ENCODE data around the gene BMPR2.
A peak's percentile ranks its signal among the peaks of the same experiment; 100 is the strongest.
"Not testable (repeated sequence)": the region's sequence is repeated elsewhere in the genome, so short reads cannot be mapped to it uniquely, and the experiment has no call there.

The BMPR2 gene

GRCh38 chr2:202542142-202542541 is 166.0 kb downstream of the BMPR2 start:
- DNase-seq = no peak

- DNase-seq = no peak
Observed at GRCh38 chr2:202545523-202545922, 169.4 kb downstream of the BMPR2 start.

GRCh38 chr2:202545931-202546330 is 169.8 kb downstream of the BMPR2 start:
- no peak for DNase-seq

GRCh38 chr2:202546499-202547141 is 170.5 kb downstream of the BMPR2 start:
- not testable (repeated sequence) for DNase-seq

GRCh38 chr2:202548240-202548639 is 172.1 kb downstream of the BMPR2 start:
- DNase-seq = no peak

- not testable (repeated sequence) for DNase-seq
Observed at GRCh38 chr2:202551000-202551399, 174.9 kb downstream of the BMPR2 start.

GRCh38 chr2:202555356-202555755 is 179.2 kb downstream of the BMPR2 start:
- no peak for DNase-seq

- DNase-seq = no peak
Observed at GRCh38 chr2:202560200-202560599, 184.1 kb downstream of the BMPR2 start.

GRCh38 chr2:202564226-202564625 is 188.1 kb downstream of the BMPR2 start:
- DNase-seq = no peak

- DNase-seq = no peak
Observed at GRCh38 chr2:202566286-202566685, 190.2 kb downstream of the BMPR2 start.

- DNase-seq = no peak
Observed at GRCh38 chr2:202574541-202574940, 198.4 kb downstream of the BMPR2 start.

- DNase-seq = not testable (repeated sequence)
Observed at GRCh38 chr2:202575194-202575593, 199.1 kb downstream of the BMPR2 start.

GRCh38 chr2:202577250-202578183 is 201.4 kb downstream of the BMPR2 start:
- DNase-seq = peak; percentile 80

- DNase-seq = not testable (repeated sequence)
Observed at GRCh38 chr2:202582846-202583245, 206.7 kb downstream of the BMPR2 start.

GRCh38 chr2:202583709-202584219 is 207.6 kb downstream of the BMPR2 start:
- DNase-seq = no peak

GRCh38 chr2:202588647-202589581 is 212.8 kb downstream of the BMPR2 start:
- peak; percentile 84 for DNase-seq

- no peak for DNase-seq
Observed at GRCh38 chr2:202589582-202589949, 213.4 kb downstream of the BMPR2 start.

GRCh38 chr2:202592566-202592965 is 216.4 kb downstream of the BMPR2 start:
- no peak for DNase-seq

- no peak for DNase-seq
Observed at GRCh38 chr2:202599105-202599504, 223.0 kb downstream of the BMPR2 start.

- no peak for DNase-seq
Observed at GRCh38 chr2:202599911-202600310, 223.8 kb downstream of the BMPR2 start.

GRCh38 chr2:202604699-202605098 is 228.6 kb downstream of the BMPR2 start:
- no peak for DNase-seq

GRCh38 chr2:202605174-202605573 is 229.0 kb downstream of the BMPR2 start:
- DNase-seq = no peak
